ENCODE results near the gene IGFL1.
A peak's percentile ranks its signal among the peaks of the same experiment; 100 is the strongest.
"Not testable (repeated sequence)": the region's sequence is repeated elsewhere in the genome, so short reads cannot be mapped to it uniquely, and the experiment has no call there.

Gene IGFL1

GRCh38 chr19:46210669-46211068 is 18.9 kb upstream of the IGFL1 start:
- peaks cover 4% of the 10 kb centered on the region for H3K9me3 ChIP-seq (ENCODE audit: insufficient read depth, low read depth, low read length)
- H3K79me2 ChIP-seq (ENCODE audit: control insufficient read depth, insufficient read depth, low read length, poor library complexity), result peaks cover 3% of the 10 kb centered on the region
- H3K9ac ChIP-seq (ENCODE audit: low read length), result no peak overlapping the region
- DNase-seq, result no peak
- peak overlapping the region; percentile 92 for H4K91ac ChIP-seq (ENCODE audit: low read depth, low read length)
- peaks cover 29 to 48% of the 10 kb centered on the region in 2 experiments for H3K4me1 ChIP-seq (ENCODE audit: control insufficient read depth in 1 of 2, insufficient read depth in 2 of 2, low read length in 2 of 2)
- peak overlapping the region; percentile 93 for H3K27ac ChIP-seq (ENCODE audit: low read depth, low read length)
- H2BK120ac ChIP-seq (ENCODE audit: insufficient read depth, low read length, poor library complexity), result peak overlapping the region; percentile 65
- peak overlapping the region; percentile 44 for H3K4ac ChIP-seq (ENCODE audit: low read depth, low read length)
- H2AFZ ChIP-seq (ENCODE audit: insufficient read depth, low read length, poor library complexity), result no peak overlapping the region
- WGBS (ENCODE audit: extremely low coverage, insufficient coverage, insufficient read length), result no CpG with 5 or more reads among the region's 1 CpG
- peak overlapping the region; percentile 33 for H3K4me2 ChIP-seq (ENCODE audit: low read length)
- no peak overlapping the region for H3K23ac ChIP-seq (ENCODE audit: low read length)
- H2AK5ac ChIP-seq (ENCODE audit: low read length), result peak overlapping the region; percentile 90
- no peak overlapping the region for H4K12ac ChIP-seq (ENCODE audit: low read depth, low read length)
- peak overlapping the region; percentile 47 for H3K14ac ChIP-seq (ENCODE audit: low read length)
- peak overlapping the region; percentile 48 for H3K18ac ChIP-seq (ENCODE audit: low read length)
- H2BK12ac ChIP-seq (ENCODE audit: low read length), result peak overlapping the region; percentile 24
- peak overlapping the region; percentile 30 for H4K8ac ChIP-seq (ENCODE audit: low read depth, low read length)
- H3K27me3 ChIP-seq (ENCODE audit: insufficient read depth, low read length), result no peaks in the 10 kb centered on the region
- no peak overlapping the region for H3K4me3 ChIP-seq (ENCODE audit: low read depth, low read length)
- no peaks in the 10 kb centered on the region for H3K36me3 ChIP-seq (ENCODE audit: control insufficient read depth in 1 of 2, insufficient read depth in 2 of 2, low read length in 2 of 2)
- peaks cover 34% of the 10 kb centered on the region for H3K79me1 ChIP-seq (ENCODE audit: low read length)
- peak overlapping the region; percentile 92 for H2BK5ac ChIP-seq (ENCODE audit: low read depth, low read length, poor library complexity)

- Histone ChIP-seq H2BK5ac (ENCODE audit: low read depth, low read length, poor library complexity) (peak overlapping the region; percentile 92), H3K27me3 (ENCODE audit: insufficient read depth, low read length) (no peaks in the 10 kb centered on the region), H3K9ac (ENCODE audit: low read length) (no peak overlapping the region), H3K4me3 (ENCODE audit: low read depth, low read length) (no peak overlapping the region), H3K79me2 (ENCODE audit: control insufficient read depth, insufficient read depth, low read length, poor library complexity) (peaks cover 3% of the 10 kb centered on the region), H3K18ac (ENCODE audit: low read length) (no peak overlapping the region), H2AFZ (ENCODE audit: insufficient read depth, low read length, poor library complexity) (no peak overlapping the region), H3K27ac (ENCODE audit: low read depth, low read length) (peak overlapping the region; percentile 93), H3K9me3 (ENCODE audit: insufficient read depth, low read depth, low read length) (peaks cover 2% of the 10 kb centered on the region), H2BK120ac (ENCODE audit: insufficient read depth, low read length, poor library complexity) (peak overlapping the region; percentile 65), H2BK12ac (ENCODE audit: low read length) (peak overlapping the region; percentile 24), H3K14ac (ENCODE audit: low read length) (peak overlapping the region; percentile 47), H3K79me1 (ENCODE audit: low read length) (peaks cover 31% of the 10 kb centered on the region), H4K8ac (ENCODE audit: low read depth, low read length) (no peak overlapping the region), H3K4me2 (ENCODE audit: low read length) (peak overlapping the region; percentile 48), H4K91ac (ENCODE audit: low read depth, low read length) (peak overlapping the region; percentile 92), H3K4ac (ENCODE audit: low read depth, low read length) (no peak overlapping the region), H3K36me3 (ENCODE audit: control insufficient read depth in 1 of 2, insufficient read depth in 2 of 2, low read length in 2 of 2) (no peaks in the 10 kb centered on the region), H2AK5ac (ENCODE audit: low read length) (no peak overlapping the region), H3K4me1 (ENCODE audit: control insufficient read depth in 1 of 2, insufficient read depth in 2 of 2, low read length in 2 of 2) (peaks cover 29 to 43% of the 10 kb centered on the region in 2 experiments), H3K23ac (ENCODE audit: low read length) (no peak overlapping the region), H4K12ac (ENCODE audit: low read depth, low read length) (no peak overlapping the region)
- WGBS (ENCODE audit: extremely low coverage, insufficient coverage, insufficient read length), result no CpG with 5 or more reads among the region's 10 CpGs
- peak; percentile 96 to 97 for DNase-seq
Observed at GRCh38 chr19:46211201-46211881, 18.2 kb upstream of the IGFL1 start.

GRCh38 chr19:46212592-46212991 is 16.9 kb upstream of the IGFL1 start:
- H2BK120ac ChIP-seq (ENCODE audit: insufficient read depth, low read length, poor library complexity), result peak overlapping the region; percentile 72
- not testable (repeated sequence) for H3K4ac ChIP-seq (ENCODE audit: low read depth, low read length); H3K79me2 ChIP-seq (ENCODE audit: control insufficient read depth, insufficient read depth, low read length, poor library complexity); H2AFZ ChIP-seq (ENCODE audit: insufficient read depth, low read length, poor library complexity); H3K9ac ChIP-seq (ENCODE audit: low read length); H3K36me3 ChIP-seq (ENCODE audit: control insufficient read depth in 1 of 2, insufficient read depth in 2 of 2, low read length in 2 of 2); H3K4me3 ChIP-seq (ENCODE audit: low read depth, low read length); DNase-seq; H3K9me3 ChIP-seq (ENCODE audit: insufficient read depth, low read depth, low read length); H3K4me2 ChIP-seq (ENCODE audit: low read length); H3K23ac ChIP-seq (ENCODE audit: low read length); H4K12ac ChIP-seq (ENCODE audit: low read depth, low read length); H3K27me3 ChIP-seq (ENCODE audit: insufficient read depth, low read length)
- peak overlapping the region; percentile 91 for H4K91ac ChIP-seq (ENCODE audit: low read depth, low read length)
- peaks cover 28% of the 10 kb centered on the region for H3K79me1 ChIP-seq (ENCODE audit: low read length)
- peak overlapping the region; percentile 63 for H2BK12ac ChIP-seq (ENCODE audit: low read length)
- no CpG with 5 or more reads among the region's 5 CpGs for WGBS (ENCODE audit: extremely low coverage, insufficient coverage, insufficient read length)
- H4K8ac ChIP-seq (ENCODE audit: low read depth, low read length), result peak overlapping the region; percentile 6
- peaks cover 26 to 41% of the 10 kb centered on the region in 2 experiments for H3K4me1 ChIP-seq (ENCODE audit: control insufficient read depth in 1 of 2, insufficient read depth in 2 of 2, low read length in 2 of 2)
- H2AK5ac ChIP-seq (ENCODE audit: low read length), result peak overlapping the region; percentile 13
- peak overlapping the region; percentile 91 for H2BK5ac ChIP-seq (ENCODE audit: low read depth, low read length, poor library complexity)
- H3K18ac ChIP-seq (ENCODE audit: low read length), result peak overlapping the region; percentile 37
- peak overlapping the region; percentile 92 for H3K27ac ChIP-seq (ENCODE audit: low read depth, low read length)
- H3K14ac ChIP-seq (ENCODE audit: low read length), result peak overlapping the region; percentile 12

GRCh38 chr19:46213156-46213555 is 16.4 kb upstream of the IGFL1 start:
- H2AK5ac ChIP-seq (ENCODE audit: low read length), result peak overlapping the region; percentile 13
- H3K36me3 ChIP-seq (ENCODE audit: control insufficient read depth in 1 of 2, insufficient read depth in 2 of 2, low read length in 2 of 2), result no peaks in the 10 kb centered on the region
- peak; percentile 46 to 47 for DNase-seq
- H3K4me2 ChIP-seq (ENCODE audit: low read length), result no peak overlapping the region
- no peak overlapping the region for H3K27ac ChIP-seq (ENCODE audit: low read depth, low read length)
- no peak overlapping the region for H3K4me3 ChIP-seq (ENCODE audit: low read depth, low read length)
- H3K9me3 ChIP-seq (ENCODE audit: insufficient read depth, low read depth, low read length), result peaks cover 2% of the 10 kb centered on the region
- no peak overlapping the region for H3K9ac ChIP-seq (ENCODE audit: low read length)
- no peak overlapping the region for H3K23ac ChIP-seq (ENCODE audit: low read length)
- peaks cover 24 to 39% of the 10 kb centered on the region in 2 experiments for H3K4me1 ChIP-seq (ENCODE audit: control insufficient read depth in 1 of 2, insufficient read depth in 2 of 2, low read length in 2 of 2)
- peaks cover 3% of the 10 kb centered on the region for H3K79me2 ChIP-seq (ENCODE audit: control insufficient read depth, insufficient read depth, low read length, poor library complexity)
- H4K12ac ChIP-seq (ENCODE audit: low read depth, low read length), result no peak overlapping the region
- H4K91ac ChIP-seq (ENCODE audit: low read depth, low read length), result peak overlapping the region; percentile 68
- H3K18ac ChIP-seq (ENCODE audit: low read length), result peak overlapping the region; percentile 37
- WGBS (ENCODE audit: extremely low coverage, insufficient coverage, insufficient read length), result no CpG with 5 or more reads among the region's 11 CpGs
- no peak overlapping the region for H2AFZ ChIP-seq (ENCODE audit: insufficient read depth, low read length, poor library complexity)
- peak overlapping the region; percentile 63 for H2BK12ac ChIP-seq (ENCODE audit: low read length)
- peak overlapping the region; percentile 5 for H2BK5ac ChIP-seq (ENCODE audit: low read depth, low read length, poor library complexity)
- peak overlapping the region; percentile 52 for H2BK120ac ChIP-seq (ENCODE audit: insufficient read depth, low read length, poor library complexity)
- H3K4ac ChIP-seq (ENCODE audit: low read depth, low read length), result no peak overlapping the region
- H4K8ac ChIP-seq (ENCODE audit: low read depth, low read length), result peak overlapping the region; percentile 6
- no peaks in the 10 kb centered on the region for H3K27me3 ChIP-seq (ENCODE audit: insufficient read depth, low read length)
- H3K79me1 ChIP-seq (ENCODE audit: low read length), result peaks cover 26% of the 10 kb centered on the region
- peak overlapping the region; percentile 12 for H3K14ac ChIP-seq (ENCODE audit: low read length)

All from trophoblast cell (in vitro differentiated cells and primary cell).